Naive thymus-derived CD4-positive, alpha-beta T cell (primary cell): ENCODE data around the gene ADAT3. TPM values are rescaled to one million over a fixed set of nuclear protein-coding genes. Genes with fewer than 3 reads are reported as not detected.
A peak's percentile ranks its signal among the peaks of the same experiment; 100 is the strongest.
"Not testable (repeated sequence)": the region's sequence is repeated elsewhere in the genome, so short reads cannot be mapped to it uniquely, and the experiment has no call there.

ENCODE experiments used
- ATAC-seq: fragments of 150-1000 bp; cut with Tn5 transposase; 2 replicates; pipeline ENCODE4 v1.10.0; 2021; ENCODE audit warnings: mild to moderate bottlenecking, moderate library complexity
- CTCF ChIA-PET: fragments of 350-600 bp; sonication (Branson Sonifier 250); formaldehyde crosslinking; loops from one replicate; lab custom pipeline; 2021; ENCODE audit warnings: antibody characterized with exemption; lab: Charles Lee
- POLR2A ChIA-PET: fragments of 350-600 bp; sonication (Branson Sonifier 250); formaldehyde crosslinking; loops from one replicate; lab custom pipeline; 2021; ENCODE audit warnings: antibody characterized with exemption, inconsistent platforms; lab: Charles Lee
- DNase-seq, 9 donors: peaks; one replicate each; pipeline versions ENCODE4 v3.0.0 to v3.0.0-alpha.2; 2020 to 2022; ENCODE audit warnings: mixed read lengths in 1 of 9
- H3K27ac ChIP-seq: one replicate; pipeline ENCODE4 v1.7.0; 2013; ENCODE audit warnings: mild to moderate bottlenecking, low read depth, low read length, moderate library complexity
- H3K27me3 ChIP-seq, 2 donors: one replicate each; pipeline ENCODE4 v1.7.0; 2013; ENCODE audit warnings: low read length in 2 of 2, mild to moderate bottlenecking in 2 of 2, moderate library complexity in 2 of 2; ENCODE audit not compliant: control insufficient read depth in 2 of 2, insufficient read depth in 2 of 2
- H3K36me3 ChIP-seq, 3 experiments: 1 replicate in 2 of 3; 2 replicates in 1 of 3; pipeline ENCODE4 v1.7.0; 2013; ENCODE audit warnings: low read length in 3 of 3, mild to moderate bottlenecking in 3 of 3, moderate library complexity in 1 of 3; ENCODE audit not compliant: insufficient read depth in 3 of 3, control insufficient read depth in 2 of 3
- H3K4me1 ChIP-seq, 2 donors: one replicate each; pipeline ENCODE4 v1.7.0; 2013; ENCODE audit warnings: low read length in 2 of 2, mild to moderate bottlenecking in 2 of 2, moderate library complexity in 1 of 2; ENCODE audit not compliant: control insufficient read depth in 2 of 2, insufficient read depth in 2 of 2
- H3K4me3 ChIP-seq: 2 replicates; pipeline ENCODE4 v1.7.0; 2013; ENCODE audit warnings: mild to moderate bottlenecking, low read length
- H3K9me3 ChIP-seq, 3 experiments: 1 replicate in 2 of 3; 2 replicates in 1 of 3; pipeline ENCODE4 v1.7.0; 2013; ENCODE audit warnings: low read length in 3 of 3; ENCODE audit not compliant: control insufficient read depth in 2 of 3
- H3K27ac Mint-ChIP-seq, 9 donors: one replicate each; pipeline ENCODE4 v1.8.0; 2020 to 2022; ENCODE audit warnings: mixed read lengths in 9 of 9, mild to moderate bottlenecking in 8 of 9, moderate library complexity in 5 of 9, inconsistent platforms in 2 of 9
- H3K27me3 Mint-ChIP-seq, 5 donors: one replicate each; pipeline ENCODE4 v1.8.0; 2021 to 2022; ENCODE audit warnings: mixed read lengths in 5 of 5, mild to moderate bottlenecking in 1 of 5
- H3K36me3 Mint-ChIP-seq, 5 donors: one replicate each; pipeline ENCODE4 v1.8.0; 2020 to 2022; ENCODE audit warnings: mixed read lengths in 5 of 5, mild to moderate bottlenecking in 3 of 5, inconsistent platforms in 1 of 5
- H3K4me1 Mint-ChIP-seq, 7 donors: one replicate each; pipeline ENCODE4 v1.8.0; 2020 to 2022; ENCODE audit warnings: mixed read lengths in 7 of 7, mild to moderate bottlenecking in 3 of 7, inconsistent platforms in 1 of 7
- H3K4me3 Mint-ChIP-seq, 10 donors: one replicate each; pipeline ENCODE4 v1.8.0; 2020 to 2022; ENCODE audit warnings: mild to moderate bottlenecking in 10 of 10, mixed read lengths in 10 of 10, moderate library complexity in 6 of 10, inconsistent platforms in 2 of 10
- H3K9me3 Mint-ChIP-seq, 11 donors: one replicate each; pipeline ENCODE4 v1.8.0; 2020 to 2022; ENCODE audit warnings: mixed read lengths in 11 of 11, mild to moderate bottlenecking in 4 of 11, inconsistent platforms in 1 of 11, moderate library complexity in 1 of 11
- intact Hi-C, 2 donors: fragments of 100-400 bp; cut with micrococcal nuclease; formaldehyde crosslinking; loops; one replicate each; pipeline ENCODE4 v1.15.1; 2023
- polyA plus RNA-seq, 2 donors: library from polyadenylated mRNA; unstranded; fragments of 300-500 nt; fragmentation: Illumina TruSeq; gene quantifications; one replicate each; pipeline ENCODE4 v1.2.3, GENCODE V29; 2021
- total RNA-seq, 6 experiments: library from RNA in 5 of 6; stranded (reverse) in 5 of 6; gene quantifications; 1 replicate in 5 of 6; 2 replicates in 1 of 6; pipeline ENCODE4 v1.2.3 and lab custom pipeline; 2021 to 2026

The ADAT3 gene
- total and polyA plus RNA-seq, 7 experiments from 2014 or later = 2.2 to 13.5 (median 5.9) TPM

- Mint-ChIP-seq H3K9me3 (no peaks in the 10 kb centered on the region), H3K27me3 (peaks cover 0 to 2% (median 0%) of the 10 kb centered on the region in 5 donors), H3K4me3 (peak overlapping the region; percentile 95 to 100 (median 98)), H3K36me3 (peaks cover 0 to 9% (median 0%) of the 10 kb centered on the region in 5 donors), H3K27ac (peak overlapping the region; percentile 93 to 99 (median 98)), H3K4me1 (peaks cover 9 to 41% (median 21%) of the 10 kb centered on the region in 7 donors)
- Histone ChIP-seq H3K4me1 (peaks cover 27 to 31% of the 10 kb centered on the region in 2 donors), H3K9me3 (no peaks in the 10 kb centered on the region), H3K36me3 (peaks cover 0 to 42% (median 0%) of the 10 kb centered on the region in 3 experiments), H3K4me3 (peak overlapping the region; percentile 83), H3K27me3 (no peaks in the 10 kb centered on the region), H3K27ac (peak overlapping the region; percentile 98)
- intact Hi-C loops = loop anchor here (1.0 kb wide), 5 partner anchors 8 to 29 kb away; partner anchors contain the start of genes ADAT3 (in 2 of the 2), SCAMP4 (in 2 of the 2) and ABHD17A (in 1 of the 2)
- peak; percentile 95 for ATAC-seq
- ChIA-PET CTCF (interaction anchor here (0.7 to 1.2 kb wide), 5 partner anchors 9 to 53 kb away, joined by 3 to 4 read pairs (median 3); partner anchors contain the start of gene ABHD17A), POLR2A (interaction anchor here (0.7 to 3.2 kb wide), 14 partner anchors 9 to 135 kb away, joined by 3 to 40 read pairs (median 4); partner anchors contain the start of genes ABHD17A, ADAT3 and SCAMP4)
- DNase-seq = peak; percentile 75 to 92 (median 85)
These were observed 29.3 kb upstream of the ADAT3 start for GRCh38 chr19:1875646-1876495.

- Histone ChIP-seq H3K4me1 (peaks cover 30 to 35% of the 10 kb centered on the region in 2 donors), H3K27ac (peak overlapping the region; percentile 98), H3K4me3 (peak overlapping the region; percentile 83), H3K36me3 (peaks cover 0 to 36% (median 0%) of the 10 kb centered on the region in 3 experiments)
- ChIA-PET POLR2A (interaction anchor here (0.7 to 3.2 kb wide), 12 partner anchors 8 to 135 kb away, joined by 3 to 40 read pairs (median 4); partner anchors contain the start of genes ABHD17A, ADAT3 and SCAMP4), CTCF (interaction anchor here (0.8 to 1.0 kb wide), 2 partner anchors 18 to 52 kb away, joined by 3 to 4 read pairs; no protein-coding TSS in a partner anchor)
- Mint-ChIP-seq H3K4me1 (peaks cover 11 to 39% (median 21%) of the 10 kb centered on the region in 7 donors), H3K27ac (peak overlapping the region; percentile 92 to 98 (median 95)), H3K4me3 (peak overlapping the region; percentile 89 to 100 (median 98))
- H3K27me3 Mint-ChIP-seq, H3K36me3 Mint-ChIP-seq, H3K9me3 ChIP-seq, DNase-seq, H3K9me3 Mint-ChIP-seq, H3K27me3 ChIP-seq: not testable (repeated sequence)
- peak; percentile 11 for ATAC-seq
- intact Hi-C loops = loop anchor here (1.0 kb wide), 5 partner anchors 8 to 29 kb away; partner anchors contain the start of genes ADAT3 (in 2 of the 2), SCAMP4 (in 2 of the 2) and ABHD17A (in 1 of the 2)
These were observed 28.5 kb upstream of the ADAT3 start for GRCh38 chr19:1876496-1877279.

GRCh38 chr19:1877280-1877660 is 27.9 kb upstream of the ADAT3 start:
- H3K9me3 ChIP-seq, DNase-seq, H3K27ac ChIP-seq, H3K4me3 Mint-ChIP-seq, H3K36me3 Mint-ChIP-seq, ATAC-seq, H3K27me3 ChIP-seq, H3K4me3 ChIP-seq, H3K9me3 Mint-ChIP-seq, intact Hi-C loops, H3K27ac Mint-ChIP-seq, H3K27me3 Mint-ChIP-seq: not testable (repeated sequence)
- peaks cover 13 to 43% (median 25%) of the 10 kb centered on the region in 7 donors for H3K4me1 Mint-ChIP-seq
- H3K4me1 ChIP-seq = peaks cover 35 to 39% of the 10 kb centered on the region in 2 donors
- peaks cover 0 to 36% (median 0%) of the 10 kb centered on the region in 3 experiments for H3K36me3 ChIP-seq
- ChIA-PET POLR2A (interaction anchor here (1.6 to 3.2 kb wide), 3 partner anchors 8 to 21 kb away, joined by 13 to 21 read pairs (median 17); partner anchors contain the start of gene ABHD17A), CTCF (interaction anchor here (1.0 kb wide), 1 partner anchor 19 kb away, joined by 3 read pairs; no protein-coding TSS in a partner anchor)

- ATAC-seq = not testable (repeated sequence)
These were observed 26.6 kb upstream of the ADAT3 start for GRCh38 chr19:1878583-1878982.

GRCh38 chr19:1879982-1880381 is 25.2 kb upstream of the ADAT3 start:
- H3K4me3 ChIP-seq, ATAC-seq, CTCF ChIA-PET, H3K27me3 Mint-ChIP-seq, DNase-seq, H3K9me3 Mint-ChIP-seq, H3K9me3 ChIP-seq, H3K27me3 ChIP-seq, intact Hi-C loops: not testable (repeated sequence)
- peaks cover 21 to 44% (median 33%) of the 10 kb centered on the region in 7 donors for H3K4me1 Mint-ChIP-seq
- peak overlapping the region in 7 of 9 donors; percentile 11 to 81 (median 48) for H3K27ac Mint-ChIP-seq
- POLR2A ChIA-PET = interaction anchor here (1.2 kb wide), 1 partner anchor 14 kb away, joined by 5 read pairs; no protein-coding TSS in a partner anchor
- peak overlapping the region in 4 of 10 donors; percentile 17 to 73 (median 32) for H3K4me3 Mint-ChIP-seq
- Histone ChIP-seq H3K27ac (peak overlapping the region; percentile 55), H3K36me3 (peaks cover 0 to 29% (median 0%) of the 10 kb centered on the region in 3 experiments), H3K4me1 (peaks cover 28 to 36% of the 10 kb centered on the region in 2 donors)
- peaks cover 3 to 13% (median 4%) of the 10 kb centered on the region in 5 donors for H3K36me3 Mint-ChIP-seq

More at GRCh38 chr19:1878583-1878982, 26.6 kb upstream of the ADAT3 start:
- H3K9me3 Mint-ChIP-seq, POLR2A ChIA-PET, CTCF ChIA-PET, H3K27me3 ChIP-seq, H3K27ac ChIP-seq, DNase-seq, H3K4me3 ChIP-seq, intact Hi-C loops, H3K9me3 ChIP-seq, H3K27me3 Mint-ChIP-seq: not testable (repeated sequence)
- H3K4me1 ChIP-seq = peaks cover 37 to 40% of the 10 kb centered on the region in 2 donors
- Mint-ChIP-seq H3K4me3 (peak overlapping the region in 1 of 10 donors; percentile 13), H3K27ac (peak overlapping the region in 3 of 9 donors; percentile 12 to 79 (median 69)), H3K36me3 (peaks cover 3 to 17% (median 4%) of the 10 kb centered on the region in 5 donors), H3K4me1 (peaks cover 21 to 46% (median 37%) of the 10 kb centered on the region in 7 donors)
- peaks cover 0 to 24% (median 0%) of the 10 kb centered on the region in 3 experiments for H3K36me3 ChIP-seq
